ENCODE data around the gene IDI1. TPM values are rescaled to one million over a fixed set of nuclear protein-coding genes. Genes with fewer than 3 reads are reported as not detected.

Gene IDI1
- total RNA-seq, 4 donors from 2014 or later: 39.0 to 67.2 (median 41.5) TPM

DNA sequence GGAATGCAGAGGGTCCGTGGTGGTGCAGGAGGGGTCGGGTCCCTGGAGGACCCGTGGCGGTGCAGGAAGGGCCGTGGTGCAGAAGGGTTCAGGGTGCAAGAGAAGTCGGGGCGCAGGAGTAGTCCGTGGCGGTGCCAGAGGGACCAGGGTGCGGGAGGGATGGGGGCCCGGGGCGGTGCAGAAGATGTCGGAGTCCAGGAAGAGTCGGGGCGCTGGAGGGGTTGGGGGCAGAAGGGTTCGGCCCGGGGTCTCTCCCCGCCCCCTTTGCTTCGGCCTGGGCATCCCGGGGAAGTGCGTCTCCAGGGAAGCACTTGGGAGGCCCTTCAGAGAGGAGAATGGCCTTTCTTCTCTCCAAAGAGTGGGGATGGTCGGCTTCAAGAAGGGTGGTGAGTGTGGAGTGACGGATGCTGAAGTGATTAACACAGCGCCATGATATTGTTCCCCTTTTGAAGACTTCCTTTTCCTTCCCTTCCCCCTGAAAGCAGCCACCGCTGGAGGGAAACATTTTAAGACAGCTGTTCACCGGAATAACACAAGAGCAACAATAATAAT is 8.3 kb upstream of the IDI1 start:
- intact Hi-C loops (cut with DNase I): no loop called here
- Histone ChIP-seq H3K4me1 (peaks cover 16 to 25% of the 10 kb centered on the region in 2 donors), H3K4me3 (replicated peaks in 1 of 3) (peak overlapping the region; percentile 49 to 81 (median 76)), H3K27me3 (no peaks in the 10 kb centered on the region), H3K9me3 (no peaks in the 10 kb centered on the region), H3K27ac (peak overlapping the region in 2 of 3 donors; percentile 93 to 98), H3K36me3 (no peaks in the 10 kb centered on the region)
- no peak for DNase-seq
- WGBS, 2 donors: 0 to 1% methylated on average over 22 to 25 of the region's 26 CpGs
- no peak for TF ChIP-seq CTCF (IDR thresholded peaks at IDR 0.05)
- no peak for TF ChIP-seq POLR2A (IDR thresholded peaks at IDR 0.05)

GRCh38 chr10:1056326-1057105 is 7.6 kb upstream of the IDI1 start, which contains the start of gene WDR37:
Gene WDR37, plus strand, starts transcription at chr10:1056385. Its CDS starts 15,771 bp downstream, at chr10:1072156.
- 1% methylated on average over 28 to 49 of the region's 87 CpGs for WGBS, 2 donors
- peak; percentile 85 to 87 for DNase-seq

DNA sequence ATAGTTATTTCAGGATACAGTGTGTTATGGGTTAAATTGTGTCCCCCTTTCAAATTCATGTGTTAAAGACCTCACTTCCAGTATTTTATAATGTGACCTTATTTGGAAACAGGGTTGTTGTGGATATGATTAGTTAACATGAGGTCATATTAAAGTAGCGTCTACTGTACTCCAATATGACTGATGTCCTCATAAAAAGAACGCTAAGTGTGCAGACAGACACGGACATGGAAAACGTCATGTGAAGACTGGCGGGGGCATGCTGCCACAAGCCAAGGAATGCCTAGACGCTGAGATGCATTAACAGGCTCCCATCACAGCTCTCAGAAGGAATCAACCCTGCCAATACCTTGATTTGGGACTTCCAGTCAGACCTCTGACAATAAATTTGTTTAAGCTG is 5.8 kb upstream of the IDI1 start:
- Histone ChIP-seq H3K9me3 (no peaks in the 10 kb centered on the region), H3K4me1 (peaks cover 20 to 27% of the 10 kb centered on the region in 2 donors), H3K4me3 (replicated peaks in 1 of 3) (peak overlapping the region in 1 of 3 donors; percentile 76), H3K36me3 (no peaks in the 10 kb centered on the region), H3K27me3 (no peaks in the 10 kb centered on the region), H3K27ac (no peak overlapping the region)
- DNase-seq: no peak
- intact Hi-C loops (cut with DNase I): no loop called here
- 88 to 96% methylated on average over 6 of the region's 6 CpGs for WGBS, 2 donors
- TF ChIP-seq POLR2A (IDR thresholded peaks at IDR 0.05) (no peak), CTCF (IDR thresholded peaks at IDR 0.05) (no peak)

More at GRCh38 chr10:1056326-1057105, 7.6 kb upstream of the IDI1 start, which contains the start of gene WDR37:
- H3K36me3 ChIP-seq: no peaks in the 10 kb centered on the region
- no peaks in the 10 kb centered on the region for H3K9me3 ChIP-seq
- peaks cover 12 to 20% of the 10 kb centered on the region in 2 donors for H3K4me1 ChIP-seq
- H3K27ac ChIP-seq: peak within 1 kb of the TSS; percentile 79 to 98 (median 93)
- no peaks in the 10 kb centered on the region for H3K27me3 ChIP-seq
- peak within 1 kb of the TSS; percentile 49 to 81 (median 76) for H3K4me3 ChIP-seq (replicated peaks in 1 of 3)
- TF ChIP-seq CTCF (IDR thresholded peaks at IDR 0.05) (no peak), POLR2A (IDR thresholded peaks at IDR 0.05) (peak; percentile 6 to 75)
- intact Hi-C loops (cut with DNase I): no loop called here

DNA sequence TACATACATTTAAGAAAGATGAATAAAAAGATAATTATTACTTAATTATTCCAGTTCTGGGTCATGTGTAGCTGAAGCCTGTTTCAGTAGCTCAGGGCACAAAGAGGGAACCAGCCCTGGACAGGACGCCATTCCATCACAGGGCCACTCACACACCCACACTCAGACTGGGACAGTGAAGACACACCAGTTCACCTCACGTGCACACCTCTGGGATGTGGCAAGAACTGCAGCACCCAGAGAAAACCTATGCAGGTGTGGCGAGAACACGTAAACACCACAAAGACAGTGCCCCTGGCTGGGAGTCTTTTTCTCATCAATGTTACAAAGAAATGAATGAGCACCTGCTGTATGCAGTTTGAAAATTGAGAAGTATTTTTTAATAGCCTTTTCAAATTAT is 1.6 kb upstream of the IDI1 start:
- intact Hi-C loops (cut with DNase I): no loop called here
- TF ChIP-seq POLR2A (IDR thresholded peaks at IDR 0.05): no peak
- no peak for DNase-seq
- Histone ChIP-seq H3K27ac (peak overlapping the region in 1 of 3 donors; percentile 94), H3K4me3 (replicated peaks in 1 of 3) (no peak overlapping the region), H3K4me1 (peaks cover 23 to 24% of the 10 kb centered on the region in 2 donors), H3K27me3 (no peaks in the 10 kb centered on the region), H3K9me3 (no peaks in the 10 kb centered on the region), H3K36me3 (no peaks in the 10 kb centered on the region)
- WGBS, 2 donors: 80 to 84% methylated on average over 4 of the region's 4 CpGs

DNA sequence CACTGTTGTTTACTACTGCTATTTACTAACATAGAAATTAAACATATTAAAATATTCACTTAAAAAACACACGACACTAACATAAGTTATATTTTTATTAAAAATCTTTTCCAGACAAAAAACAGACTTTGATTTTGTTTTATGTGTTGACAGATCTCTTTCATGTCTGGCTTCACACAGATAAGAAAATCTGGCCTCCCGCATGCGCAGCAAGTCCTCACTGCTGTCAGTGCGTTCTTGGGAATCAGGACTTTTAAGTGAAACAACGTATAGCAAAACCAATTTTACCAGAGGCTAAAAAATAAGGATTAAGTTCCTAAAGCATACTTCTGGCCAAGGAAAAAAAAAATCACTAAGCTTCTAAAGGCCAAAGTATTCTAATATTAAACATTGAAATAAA is 1.2 kb upstream of the IDI1 start:
- Histone ChIP-seq H3K36me3 (no peaks in the 10 kb centered on the region), H3K9me3 (no peaks in the 10 kb centered on the region), H3K4me3 (replicated peaks in 1 of 3) (peak overlapping the region in 2 of 3 donors; percentile 66 to 70), H3K27me3 (no peaks in the 10 kb centered on the region), H3K4me1 (peaks cover 19 to 20% of the 10 kb centered on the region in 2 donors), H3K27ac (peak overlapping the region; percentile 89 to 97 (median 94))
- TF ChIP-seq POLR2A (IDR thresholded peaks at IDR 0.05) (no peak), CTCF (IDR thresholded peaks at IDR 0.05) (no peak)
- intact Hi-C loops (cut with DNase I): no loop called here
- no peak for DNase-seq
- 59 to 61% methylated on average over 5 of the region's 5 CpGs for WGBS, 2 donors
